Right lobe of liver (tissue), 4 donors: Measurements from ENCODE around the gene FCGR3A.
"Not testable (repeated sequence)": the region's sequence is repeated elsewhere in the genome, so short reads cannot be mapped to it uniquely, and the experiment has no call there.

Experiments
- CTCF ChIP-seq, 4 donors: fragments of 200-600 bp in 3 of 4; fragments of 450-650 bp in 1 of 4; IDR thresholded peaks; one replicate each; pipeline versions ENCODE4 v1.5.1 to v1.8.0; 2016 to 2022; ENCODE audit warnings: antibody characterized with exemption in 4 of 4, mild to moderate bottlenecking in 2 of 4
- POLR2A ChIP-seq: fragments of 450-650 bp; IDR thresholded peaks from one replicate; pipeline ENCODE4 v1.6.1; 2017; ENCODE audit warnings: antibody characterized with exemption, mild to moderate bottlenecking
- donor health status: DM: no; HTN: no; CAD: no.
- donor health status: DM: no; HTN: no; CAD: no.
- donor health status: DM: no; HTN: yes; CAD: no.

GRCh38 chr1:161563522-161563921 is 13.9 kb upstream of the FCGR3A start:
- not testable (repeated sequence) for TF ChIP-seq CTCF (IDR thresholded peaks at IDR 0.05); POLR2A
